Left lung (tissue), 10 donors: Measurements from ENCODE around the gene MRPL54. TPM values are rescaled to one million over a fixed set of nuclear protein-coding genes. Genes with fewer than 3 reads are reported as not detected.

Experiments used
- ATAC-seq: fragments of 200-7000 bp; cut with Tn5 transposase; one replicate; pipeline ENCODE4 v1.9.1; 2020; ENCODE audit warnings: moderate library complexity
- DNase-seq, 4 donors: peaks; one replicate each; pipeline ENCODE4 v3.0.0-alpha.2; 2013 to 2020
- H3K27ac ChIP-seq, 2 donors: fragments of 200-600 bp; sonication (generic) in 1 of 2; one replicate each; pipeline versions ENCODE4 v1.5.0 to v1.8.0; 2020 to 2021
- H3K27me3 ChIP-seq, 2 donors: fragments of 200-600 bp; sonication (generic) in 1 of 2; one replicate each; pipeline versions ENCODE4 v1.5.0 to v1.8.0; 2020 to 2021
- H3K36me3 ChIP-seq, 2 donors: fragments of 200-600 bp; sonication (generic) in 1 of 2; one replicate each; pipeline versions ENCODE4 v1.5.0 to v1.8.0; 2020 to 2021
- H3K4me1 ChIP-seq, 2 donors: fragments of 200-600 bp; one replicate each; pipeline ENCODE4 v1.8.0; 2021
- H3K4me3 ChIP-seq, 2 donors: fragments of 200-600 bp; sonication (generic) in 1 of 2; one replicate each; pipeline versions ENCODE4 v1.5.0 to v1.8.0; 2020 to 2021; ENCODE audit warnings: mild to moderate bottlenecking in 1 of 2
- H3K9me3 ChIP-seq, 2 donors: fragments of 200-600 bp; sonication (generic) in 1 of 2; one replicate each; pipeline versions ENCODE4 v1.5.0 to v1.8.0; 2020 to 2021
- intact Hi-C, 2 donors: fragments of 100-400 bp; cut with DNase I; formaldehyde crosslinking; loops; one replicate each; pipeline versions ENCODE4 v1.11.2 to v1.14.2; 2022
- polyA plus RNA-seq, 6 donors: library from polyadenylated mRNA; unstranded; fragments of 120-200 nt; gene quantifications; one replicate each; pipeline ENCODE4 v1.2.1, GENCODE V29; 2013; ENCODE audit not compliant: insufficient read length in 6 of 6
- total RNA-seq, 2 donors: library from RNA; stranded (reverse); fragmentation: NEBNext Ultra II Directional; extraction: Animal tissue kit (Norgen Biotek cat#: 25700); gene quantifications; one replicate each; pipeline ENCODE4 v1.2.1, GENCODE V29; 2021
- TF ChIP-seq, protein P1 (sequence below), 2 donors: fragments of 200-600 bp; sonication (generic) in 1 of 2; IDR thresholded peaks; one replicate each; pipeline versions ENCODE4 v1.5.0 to v1.8.0; 2021; ENCODE audit warnings: antibody characterized with exemption in 2 of 2
- donor health status: DM: no; HTN: yes; CAD: no.
- donor health status: DM: no; HTN: no; CAD: no.

MRPL54 gene
- total and polyA plus RNA-seq, 8 donors: 24.4 to 59.1 (median 31.7) TPM

DNA sequence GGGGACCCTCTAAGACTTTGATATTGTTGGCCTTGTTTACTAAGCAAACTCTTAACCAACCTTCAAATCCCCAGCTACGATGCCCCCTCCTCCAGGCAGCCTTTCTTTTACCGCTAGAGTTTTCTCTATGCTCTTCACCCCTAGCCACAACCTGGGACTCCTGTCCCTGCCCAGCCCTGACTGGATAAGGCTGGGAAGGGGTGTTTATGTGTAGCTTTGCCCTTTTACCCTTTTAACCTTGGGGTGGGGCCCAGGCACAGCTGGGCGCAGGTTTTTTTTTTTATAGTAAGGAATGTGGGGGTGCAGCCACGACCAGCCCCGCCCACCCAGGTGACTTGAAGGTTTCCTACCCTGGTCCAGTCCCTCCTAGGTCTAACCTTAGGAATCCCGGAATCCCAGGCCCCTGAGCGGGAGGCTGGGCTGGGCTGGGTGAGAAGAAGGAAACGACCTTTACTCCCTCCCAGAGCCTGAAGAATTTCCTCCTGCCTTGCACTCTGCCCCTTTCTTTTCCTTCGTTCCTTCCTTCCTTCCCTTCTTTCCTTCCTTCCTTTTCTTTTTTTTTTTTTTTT, 42.0 kb upstream of the MRPL54 start:
- DNase-seq (no peak), ATAC-seq (no peak)
- intact Hi-C loops: no loop called here
- Histone ChIP-seq H3K4me1 (peaks cover 8 to 18% of the 10 kb centered on the region in 2 donors), H3K27me3 (peaks cover 20 to 68% of the 10 kb centered on the region in 2 donors), H3K27ac (no peak overlapping the region), H3K36me3 (no peaks in the 10 kb centered on the region), H3K9me3 (no peaks in the 10 kb centered on the region), H3K4me3 (no peak overlapping the region)
- TF ChIP-seq, protein P1, sequence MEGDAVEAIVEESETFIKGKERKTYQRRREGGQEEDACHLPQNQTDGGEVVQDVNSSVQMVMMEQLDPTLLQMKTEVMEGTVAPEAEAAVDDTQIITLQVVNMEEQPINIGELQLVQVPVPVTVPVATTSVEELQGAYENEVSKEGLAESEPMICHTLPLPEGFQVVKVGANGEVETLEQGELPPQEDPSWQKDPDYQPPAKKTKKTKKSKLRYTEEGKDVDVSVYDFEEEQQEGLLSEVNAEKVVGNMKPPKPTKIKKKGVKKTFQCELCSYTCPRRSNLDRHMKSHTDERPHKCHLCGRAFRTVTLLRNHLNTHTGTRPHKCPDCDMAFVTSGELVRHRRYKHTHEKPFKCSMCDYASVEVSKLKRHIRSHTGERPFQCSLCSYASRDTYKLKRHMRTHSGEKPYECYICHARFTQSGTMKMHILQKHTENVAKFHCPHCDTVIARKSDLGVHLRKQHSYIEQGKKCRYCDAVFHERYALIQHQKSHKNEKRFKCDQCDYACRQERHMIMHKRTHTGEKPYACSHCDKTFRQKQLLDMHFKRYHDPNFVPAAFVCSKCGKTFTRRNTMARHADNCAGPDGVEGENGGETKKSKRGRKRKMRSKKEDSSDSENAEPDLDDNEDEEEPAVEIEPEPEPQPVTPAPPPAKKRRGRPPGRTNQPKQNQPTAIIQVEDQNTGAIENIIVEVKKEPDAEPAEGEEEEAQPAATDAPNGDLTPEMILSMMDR (IDR thresholded peaks at IDR 0.05): no peak

- TF ChIP-seq, protein P1 (IDR thresholded peaks at IDR 0.05): no peak
- DNase-seq (peak; percentile 60 to 94 (median 88)), ATAC-seq (peak; percentile 91)
- Histone ChIP-seq H3K9me3 (no peaks in the 10 kb centered on the region), H3K36me3 (no peaks in the 10 kb centered on the region), H3K4me1 (peaks cover 8 to 18% of the 10 kb centered on the region in 2 donors), H3K27me3 (peaks cover 20 to 76% of the 10 kb centered on the region in 2 donors), H3K4me3 (peak overlapping the region in 1 of 2 donors; percentile 19), H3K27ac (no peak overlapping the region)
- intact Hi-C loops: no loop called here
Observed at GRCh38 chr19:3721131-3721886, 41.2 kb upstream of the MRPL54 start.

- no peak for DNase-seq
Observed at GRCh38 chr19:3721887-3722442, 40.5 kb upstream of the MRPL54 start.

DNA sequence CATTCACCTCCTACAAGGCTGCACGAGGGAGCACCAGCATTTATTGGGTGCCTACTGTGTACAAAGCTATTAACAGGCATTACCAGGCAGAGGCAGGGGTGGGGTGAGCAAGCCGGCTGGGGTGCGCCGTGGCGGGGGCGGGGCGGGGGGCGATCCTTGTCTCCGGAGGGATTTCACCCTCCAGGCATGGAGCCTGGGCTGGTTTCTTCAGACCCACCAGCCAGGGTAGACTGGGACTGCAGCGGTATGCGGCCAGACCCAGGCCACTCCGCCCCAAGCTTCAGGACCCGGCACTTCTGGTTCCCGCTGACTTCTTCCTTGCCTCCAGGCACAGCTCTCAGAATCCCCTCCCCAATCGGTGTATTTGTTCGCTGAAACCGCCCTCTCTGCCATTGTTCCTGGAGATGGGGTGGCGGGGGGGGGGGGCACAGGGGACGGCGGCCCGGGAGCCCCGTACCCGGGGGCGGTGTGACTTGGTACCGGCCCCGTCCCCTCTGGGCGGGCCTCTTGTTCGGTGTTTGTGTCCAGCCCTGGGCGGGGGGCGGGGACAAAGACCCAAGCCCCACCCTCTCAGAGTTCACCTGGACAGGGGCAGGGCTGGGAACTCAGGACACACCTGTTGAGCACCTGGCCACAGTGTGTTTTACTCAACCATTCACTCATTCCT, 39.9 kb upstream of the MRPL54 start:
- H3K4me1 ChIP-seq: peaks cover 8 to 18% of the 10 kb centered on the region in 2 donors
- no peak for DNase-seq
- H3K27ac ChIP-seq: no peak overlapping the region
- no peaks in the 10 kb centered on the region for H3K9me3 ChIP-seq
- H3K27me3 ChIP-seq: peaks cover 20 to 76% of the 10 kb centered on the region in 2 donors
- TF ChIP-seq, protein P1 (IDR thresholded peaks at IDR 0.05): no peak
- H3K36me3 ChIP-seq: no peaks in the 10 kb centered on the region
- ATAC-seq: peak; percentile 48
- intact Hi-C loops: no loop called here
- peak overlapping the region in 1 of 2 donors; percentile 19 for H3K4me3 ChIP-seq

More at GRCh38 chr19:3721887-3722442, 40.5 kb upstream of the MRPL54 start:
- no peak for ATAC-seq
- Histone ChIP-seq H3K4me1 (peaks cover 8 to 18% of the 10 kb centered on the region in 2 donors), H3K9me3 (no peaks in the 10 kb centered on the region), H3K36me3 (no peaks in the 10 kb centered on the region), H3K27ac (no peak overlapping the region), H3K27me3 (peaks cover 20 to 76% of the 10 kb centered on the region in 2 donors), H3K4me3 (peak overlapping the region in 1 of 2 donors; percentile 19)
- TF ChIP-seq, protein P1 (IDR thresholded peaks at IDR 0.05): no peak
- intact Hi-C loops: no loop called here

DNA sequence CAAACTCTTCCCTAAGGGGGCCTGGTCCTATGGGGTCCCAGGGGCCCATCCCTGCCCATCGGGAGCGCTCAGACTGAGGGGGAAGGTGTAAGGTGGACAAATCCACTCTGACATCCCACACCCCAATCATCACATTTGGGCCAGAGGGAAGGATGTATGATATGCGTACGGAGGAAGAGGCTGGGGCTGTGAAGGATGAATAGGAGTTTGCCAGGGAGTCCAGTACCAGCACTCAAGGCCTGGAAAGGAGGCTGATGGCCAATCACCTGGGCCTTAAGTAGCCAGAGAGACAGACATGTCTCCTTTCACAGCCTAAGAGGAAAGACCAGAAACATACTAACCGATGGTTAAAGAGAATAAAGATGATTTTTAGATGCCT, 39.4 kb upstream of the MRPL54 start:
- Histone ChIP-seq H3K9me3 (no peaks in the 10 kb centered on the region), H3K4me3 (no peak overlapping the region), H3K4me1 (peaks cover 8 to 18% of the 10 kb centered on the region in 2 donors), H3K27me3 (peaks cover 20 to 76% of the 10 kb centered on the region in 2 donors), H3K36me3 (no peaks in the 10 kb centered on the region), H3K27ac (no peak overlapping the region)
- DNase-seq (no peak), ATAC-seq (no peak)
- TF ChIP-seq, protein P1 (IDR thresholded peaks at IDR 0.05): no peak
- intact Hi-C loops: no loop called here
